PC-3 (cell line): ENCODE results near the gene NTNG1. TPM values are rescaled to one million over a fixed set of nuclear protein-coding genes. Genes with fewer than 3 reads are reported as not detected.

Experiments
- ATAC-seq: fragments of 200-7000 bp; cut with Tn5 transposase; 2 replicates; pipeline ENCODE4 v1.9.1; 2020; ENCODE audit warnings: mild to moderate bottlenecking, moderate library complexity
- BruUV-seq: library from RNA; stranded (reverse); fragments of 400-500 nt; replicated peaks from 2 replicates; lab custom pipeline; 2021; lab: Mats Ljungman, UMichigan
- CTCF ChIA-PET: fragments of 300-600 bp; sonication (Branson Sonifier 250); formaldehyde crosslinking; loops from one replicate; lab custom pipeline; 2022; ENCODE audit warnings: antibody characterized with exemption; lab: Charles Lee
- POLR2A ChIA-PET: fragments of 300-600 bp; sonication (Branson Sonifier 250); formaldehyde crosslinking; loops from one replicate; lab custom pipeline; 2022; ENCODE audit warnings: antibody characterized with exemption; ENCODE audit not compliant: unreplicated experiment; lab: Charles Lee
- DNase-seq: peaks from one replicate; pipeline ENCODE4 v3.0.0-alpha.2; 2015
- H2AFZ ChIP-seq: fragments of 300-600 bp; sonication (generic); 2 replicates; pipeline ENCODE4 v1.6.0; 2016; ENCODE audit warnings: antibody characterized with exemption, low read length
- H3F3A ChIP-seq: fragments of 300-600 bp; sonication (generic); one replicate; pipeline ENCODE4 v1.6.0; 2017; ENCODE audit warnings: antibody characterized with exemption, low read length, control low read depth, mild to moderate bottlenecking; ENCODE audit not compliant: unreplicated experiment
- H3K27ac ChIP-seq: fragments of 300-600 bp; sonication (generic); 2 replicates; pipeline ENCODE4 v1.5.1; 2016; ENCODE audit warnings: mild to moderate bottlenecking, low read length
- H3K27me3 ChIP-seq: fragments of 300-600 bp; sonication (generic); 2 replicates; pipeline ENCODE4 v1.6.1; 2016; ENCODE audit warnings: low read length, mixed read lengths
- H3K36me3 ChIP-seq: fragments of 300-600 bp; sonication (generic); 2 replicates; pipeline ENCODE4 v1.6.1; 2016; ENCODE audit warnings: low read depth, mixed run types, low read length, mixed read lengths
- H3K4me1 ChIP-seq: fragments of 300-600 bp; sonication (generic); 2 replicates; pipeline ENCODE4 v1.5.1; 2016; ENCODE audit warnings: low read length; ENCODE audit not compliant: insufficient read depth
- H3K4me2 ChIP-seq: fragments of 300-600 bp; sonication (generic); 2 replicates; pipeline ENCODE4 v1.6.0; 2016; ENCODE audit warnings: low read length
- H3K4me3 ChIP-seq: fragments of 300-600 bp; sonication (generic); 2 replicates; pipeline ENCODE4 v1.5.1; 2016; ENCODE audit warnings: mild to moderate bottlenecking, low read length, mixed read lengths
- H3K79me2 ChIP-seq: fragments of 300-600 bp; sonication (generic); 2 replicates; pipeline ENCODE4 v1.6.1; 2017; ENCODE audit warnings: low read length, mixed read lengths
- H3K9ac ChIP-seq: fragments of 300-600 bp; sonication (generic); 2 replicates; pipeline ENCODE4 v1.6.0; 2016; ENCODE audit warnings: mild to moderate bottlenecking, low read length
- H3K9me2 ChIP-seq: fragments of 300-600 bp; sonication (generic); replicated peaks from 2 replicates; pipeline ENCODE4 v1.6.1; 2016; ENCODE audit warnings: mixed run types, low read length, mixed read lengths
- H3K9me3 ChIP-seq: fragments of 300-600 bp; sonication (generic); 2 replicates; pipeline ENCODE4 v1.6.1; 2016; ENCODE audit warnings: low read length, mixed read lengths
- H4K20me1 ChIP-seq: fragments of 300-600 bp; sonication (generic); 2 replicates; pipeline ENCODE4 v1.6.1; 2016; ENCODE audit warnings: low read length, mixed read lengths
- CTCF ChIP-seq: fragments of 300-600 bp; sonication (generic); conservative IDR thresholded peaks from 2 replicates; pipeline ENCODE4 v1.5.1; 2017; ENCODE audit warnings: antibody characterized with exemption, low read depth, mild to moderate bottlenecking, low read length
- EZH2 ChIP-seq: fragments of 300-600 bp; sonication (generic); IDR thresholded peaks from one replicate; pipeline ENCODE4 v1.6.1; 2017; ENCODE audit warnings: antibody characterized with exemption, mild to moderate bottlenecking, low read length; ENCODE audit not compliant: unreplicated experiment
- EZH2phosphoT487 ChIP-seq: fragments of 300-600 bp; sonication (generic); IDR thresholded peaks from 2 replicates; pipeline ENCODE4 v1.6.1; 2018; ENCODE audit warnings: mild to moderate bottlenecking, antibody characterized with exemption, low read length, borderline replicate concordance
- intact Hi-C: fragments of 100-400 bp; cut with micrococcal nuclease; formaldehyde crosslinking; loops from 2 replicates; pipeline ENCODE4 v1.9.0; 2023
- total RNA-seq: library from RNA; depleted of rRNA; stranded (reverse); fragments of >200 nt; gene quantifications from 2 replicates; pipeline ENCODE4 v1.2.3, GENCODE V29; 2014

The NTNG1 gene
- total RNA-seq, 1 experiment from 2014 or later, result 6.7 TPM

GRCh38 chr1:107434361-107434693 lies 293.5 kb downstream of the NTNG1 start:
- no peaks in the 10 kb centered on the region for H3K9me2 ChIP-seq
- no peak overlapping the region for H3K4me2 ChIP-seq
- H3K36me3 ChIP-seq, result no peaks in the 10 kb centered on the region
- H3K9me3 ChIP-seq, result no peaks in the 10 kb centered on the region
- TF ChIP-seq EZH2, result no peak
- TF ChIP-seq EZH2phosphoT487, result no peak
- no peaks in the 10 kb centered on the region for H3K27me3 ChIP-seq
- no TSS peak for BruUV-seq
- H4K20me1 ChIP-seq, result no peaks in the 10 kb centered on the region
- DNase-seq, result no peak
- H3K27ac ChIP-seq, result no peak overlapping the region
- CTCF ChIA-PET, result no interaction called here
- no peak for ATAC-seq
- H3K4me1 ChIP-seq, result no peaks in the 10 kb centered on the region
- no peak overlapping the region for H3K9ac ChIP-seq
- H3K4me3 ChIP-seq, result no peak overlapping the region
- H2AFZ ChIP-seq, result no peak overlapping the region
- intact Hi-C loops, result loop anchor here (10.0 kb wide), 1 partner anchor 170 kb away; no protein-coding TSS in a partner anchor
- no peaks in the 10 kb centered on the region for H3K79me2 ChIP-seq
- POLR2A ChIA-PET, result no interaction called here
- no peaks in the 10 kb centered on the region for H3F3A ChIP-seq

GRCh38 chr1:107436552-107437241 lies 295.9 kb downstream of the NTNG1 start:
- H3K9me2 ChIP-seq, result no peaks in the 10 kb centered on the region
- no peaks in the 10 kb centered on the region for H4K20me1 ChIP-seq
- no peak for DNase-seq
- no TSS peak for BruUV-seq
- intact Hi-C loops, result loop anchor here (10.0 kb wide), 1 partner anchor 172 kb away; no protein-coding TSS in a partner anchor
- no peak for ATAC-seq
- H3K9me3 ChIP-seq, result no peaks in the 10 kb centered on the region
- no peak overlapping the region for H2AFZ ChIP-seq
- no peak for TF ChIP-seq EZH2
- TF ChIP-seq CTCF, result no peak
- no peak for TF ChIP-seq EZH2phosphoT487
- no peaks in the 10 kb centered on the region for H3F3A ChIP-seq
- no peaks in the 10 kb centered on the region for H3K79me2 ChIP-seq
- H3K4me3 ChIP-seq, result no peak overlapping the region
- H3K27me3 ChIP-seq, result no peaks in the 10 kb centered on the region
- H3K27ac ChIP-seq, result no peak overlapping the region
- H3K36me3 ChIP-seq, result no peaks in the 10 kb centered on the region
- no peak overlapping the region for H3K4me2 ChIP-seq
- H3K9ac ChIP-seq, result no peak overlapping the region
- CTCF ChIA-PET, result no interaction called here
- POLR2A ChIA-PET, result no interaction called here
- H3K4me1 ChIP-seq, result no peaks in the 10 kb centered on the region

GRCh38 chr1:107439567-107439966 lies 298.7 kb downstream of the NTNG1 start:
- Histone ChIP-seq H3K27ac (no peak overlapping the region), H3K9ac (no peak overlapping the region), H3K4me1 (no peaks in the 10 kb centered on the region), H3K4me3 (no peak overlapping the region), H3K9me3 (no peaks in the 10 kb centered on the region), H3K36me3 (no peaks in the 10 kb centered on the region), H3K4me2 (no peak overlapping the region), H4K20me1 (no peaks in the 10 kb centered on the region), H2AFZ (no peak overlapping the region), H3K9me2 (no peaks in the 10 kb centered on the region), H3F3A (no peaks in the 10 kb centered on the region), H3K79me2 (no peaks in the 10 kb centered on the region), H3K27me3 (no peaks in the 10 kb centered on the region)
- POLR2A ChIA-PET, result no interaction called here
- ATAC-seq, result no peak
- no TSS peak for BruUV-seq
- intact Hi-C loops, result loop anchor here (10.0 kb wide), 1 partner anchor 175 kb away; no protein-coding TSS in a partner anchor
- no peak for TF ChIP-seq EZH2
- no peak for TF ChIP-seq CTCF
- TF ChIP-seq EZH2phosphoT487, result no peak
- CTCF ChIA-PET, result no interaction called here
- no peak for DNase-seq
